ELF-1 (cell line): ENCODE results near the gene COX7A2.

Experiments used
- DNase-seq: peaks from one replicate; pipeline ENCODE4 v3.0.0-alpha.2; 2016; ENCODE audit warnings: low read depth, low spot score

COX7A2 gene

DNA sequence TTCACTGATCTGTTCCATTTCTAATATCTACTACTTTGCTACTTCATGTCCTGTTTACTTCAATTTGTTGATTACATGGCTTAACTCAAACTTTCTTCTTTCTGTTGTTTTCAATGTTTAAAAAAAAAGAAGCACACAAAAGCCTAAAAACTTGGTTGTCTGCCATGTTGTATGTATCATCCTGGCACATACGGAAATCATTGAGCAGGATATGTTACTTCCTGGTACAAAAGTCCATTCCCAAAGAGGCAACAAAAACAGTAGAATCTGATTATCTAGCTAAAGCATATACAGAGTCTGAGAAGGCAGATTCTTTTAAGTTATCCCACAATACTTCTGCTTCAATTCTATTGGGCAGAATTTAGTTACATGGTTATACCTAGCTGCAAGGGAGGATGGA is 23.2 kb downstream of the COX7A2 start:
- no peak for DNase-seq

DNA sequence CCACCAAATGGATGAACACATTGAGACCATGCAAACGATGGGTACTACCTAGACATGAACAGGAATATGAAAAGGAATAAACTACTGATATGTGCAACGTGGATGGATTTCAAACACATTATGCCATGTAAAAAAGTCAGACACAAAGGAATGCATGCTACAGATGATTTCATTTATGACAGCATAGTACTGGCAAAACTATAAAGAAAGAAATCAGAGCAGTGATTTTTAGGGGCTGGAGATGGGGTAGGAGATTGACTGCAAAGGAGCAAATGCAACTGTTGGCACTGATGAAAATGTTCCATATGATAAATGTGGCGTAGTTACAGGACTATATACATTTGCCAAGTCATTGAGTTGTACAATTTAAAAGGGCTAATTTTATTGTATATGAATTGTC is 24.3 kb downstream of the COX7A2 start:
- DNase-seq: no peak

DNA sequence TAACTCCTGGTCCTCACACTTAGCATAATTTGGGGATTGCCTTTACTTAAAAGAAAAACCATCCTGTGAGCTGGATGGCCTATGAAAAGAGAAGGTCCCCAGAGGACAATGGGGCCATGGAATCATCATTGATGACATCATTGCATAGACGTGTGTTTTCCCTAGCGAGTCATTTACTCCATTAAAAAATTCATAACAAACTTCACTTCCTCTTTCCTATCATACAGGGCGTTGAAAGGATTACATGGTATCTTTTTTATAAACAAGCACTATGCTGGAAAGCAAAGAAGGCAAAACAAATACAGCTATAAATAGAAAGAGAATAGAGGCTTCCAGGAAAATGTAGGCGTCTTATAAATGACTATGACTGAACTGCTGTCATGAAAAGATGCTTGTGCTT is 26.4 kb downstream of the COX7A2 start:
- DNase-seq: no peak

DNA sequence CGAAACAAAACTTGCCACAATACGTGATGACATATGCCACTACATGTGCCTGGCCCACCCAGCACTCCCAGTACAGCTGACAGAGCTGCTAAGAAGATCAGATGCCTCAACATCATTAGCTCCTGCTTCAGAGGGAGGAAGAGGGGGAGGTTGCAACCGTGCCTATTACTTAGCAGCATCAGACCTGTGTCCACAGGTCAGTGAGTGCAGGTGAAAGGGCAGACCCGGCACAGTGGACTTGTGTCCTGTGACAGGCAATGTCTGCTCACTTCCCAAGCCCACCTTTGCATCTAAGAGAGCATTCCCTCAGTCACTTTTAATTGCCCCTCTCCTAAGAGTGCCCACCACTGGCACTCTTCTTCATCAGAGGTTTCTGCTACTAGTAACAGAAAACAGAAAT is 28.3 kb downstream of the COX7A2 start:
- no peak for DNase-seq

DNA sequence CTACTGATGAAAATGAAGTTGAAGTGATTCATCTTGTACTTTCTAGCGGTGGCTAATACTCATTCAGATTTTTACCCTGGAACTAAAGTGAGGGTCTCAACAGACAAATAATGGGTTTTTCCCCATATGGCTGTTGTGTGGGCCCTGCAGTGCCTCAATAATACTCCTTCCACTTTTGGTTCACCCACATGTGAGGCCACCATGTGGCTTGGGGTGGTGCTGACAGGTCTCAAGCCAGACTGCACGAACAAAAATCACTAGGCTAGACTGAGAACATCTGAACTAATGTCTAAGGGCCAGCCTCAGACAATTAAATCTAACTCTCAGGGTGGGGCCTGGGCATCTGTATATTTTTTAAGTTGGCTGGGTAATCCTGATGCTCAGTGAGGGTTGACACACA is 29.9 kb downstream of the COX7A2 start:
- DNase-seq: no peak

DNA sequence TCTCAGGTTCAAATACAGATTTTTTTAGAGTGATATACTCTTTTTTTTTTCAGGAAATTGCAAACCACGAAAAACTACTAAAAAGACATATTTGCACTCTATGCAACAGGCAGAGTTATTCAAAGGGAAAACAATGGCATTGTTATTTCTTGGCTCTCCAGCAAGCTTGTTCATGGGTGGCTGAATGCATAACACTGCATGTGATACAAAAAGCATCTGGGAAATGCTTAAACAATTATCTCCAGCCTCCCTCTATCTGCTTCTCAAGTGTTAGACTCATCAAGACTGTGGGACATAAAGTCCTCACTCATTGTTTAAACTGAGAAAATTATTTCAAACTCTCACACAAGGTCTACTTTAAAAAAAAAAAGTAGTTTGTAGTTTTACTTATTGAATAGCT is 30.5 kb downstream of the COX7A2 start:
- DNase-seq: no peak

DNA sequence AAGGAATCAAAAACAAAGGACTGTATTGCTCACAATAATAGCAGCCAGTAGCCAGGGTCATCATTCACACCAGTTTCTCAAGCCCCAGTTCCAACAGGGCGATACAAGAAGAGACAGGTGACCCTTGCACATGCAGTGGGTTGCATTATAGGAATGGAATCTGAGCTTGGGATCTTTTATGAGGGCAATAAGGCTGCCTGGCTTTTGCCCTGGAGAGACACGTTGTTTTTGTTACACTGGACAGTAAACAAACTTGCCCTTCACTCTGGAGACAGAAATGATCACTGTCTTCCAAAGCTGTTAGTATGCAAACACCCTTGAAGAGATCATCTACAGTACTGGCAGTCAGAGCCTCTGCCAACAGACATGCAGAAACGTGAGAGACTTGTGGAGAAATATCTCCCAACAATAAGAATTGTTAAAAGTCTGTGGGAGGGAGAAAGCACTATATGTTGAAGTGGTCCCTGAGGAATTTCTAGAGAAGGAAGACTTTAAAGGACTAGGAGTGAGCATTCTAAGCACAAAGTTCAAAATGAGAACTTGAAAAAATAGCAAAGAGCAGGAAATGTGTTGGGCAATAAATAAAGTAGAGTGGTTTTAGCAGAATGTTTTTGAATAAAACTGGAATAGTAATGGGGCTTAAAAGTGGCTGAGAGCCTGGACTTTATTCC is 31.5 kb downstream of the COX7A2 start:
- peak; percentile 14 for DNase-seq

DNA sequence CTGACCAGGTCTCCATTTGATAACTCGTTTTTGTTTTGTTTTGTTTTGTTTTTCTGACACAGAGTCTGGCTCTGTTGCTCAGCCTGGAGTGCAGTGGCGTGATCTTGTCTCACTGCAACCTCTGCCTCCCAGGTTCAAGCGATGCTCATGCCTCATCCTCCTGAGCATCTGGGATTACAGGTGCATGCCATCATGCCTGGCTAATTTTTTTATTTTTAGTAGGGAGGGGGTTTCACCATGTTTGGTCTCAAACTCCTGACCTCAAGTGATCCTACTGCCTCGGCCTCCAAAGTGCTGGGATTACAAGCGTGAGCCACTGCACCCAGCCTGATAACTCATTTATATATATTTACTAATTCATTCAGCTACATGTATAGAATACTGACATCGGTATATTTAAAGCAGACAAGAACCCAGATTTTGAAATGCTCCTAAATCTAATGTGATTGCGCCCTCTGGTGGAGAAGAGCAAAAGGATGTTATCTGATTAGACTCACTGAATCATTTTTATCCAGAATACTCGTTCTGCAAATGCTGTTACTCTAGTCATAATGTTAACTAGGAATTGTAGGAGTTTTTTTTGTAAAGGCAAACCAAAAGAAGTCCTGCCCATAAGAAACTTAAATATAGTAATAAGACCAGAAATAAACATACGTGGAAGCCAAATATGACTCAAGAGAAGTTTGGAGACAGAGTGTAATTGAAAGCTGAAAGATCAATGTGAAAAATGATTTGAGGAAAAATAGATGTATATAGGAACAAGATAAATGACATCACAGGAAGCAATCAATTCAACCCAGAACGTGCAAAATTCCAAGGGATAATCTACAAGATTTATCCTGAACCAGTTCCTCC is 32.5 kb downstream of the COX7A2 start:
- DNase-seq: no peak

DNA sequence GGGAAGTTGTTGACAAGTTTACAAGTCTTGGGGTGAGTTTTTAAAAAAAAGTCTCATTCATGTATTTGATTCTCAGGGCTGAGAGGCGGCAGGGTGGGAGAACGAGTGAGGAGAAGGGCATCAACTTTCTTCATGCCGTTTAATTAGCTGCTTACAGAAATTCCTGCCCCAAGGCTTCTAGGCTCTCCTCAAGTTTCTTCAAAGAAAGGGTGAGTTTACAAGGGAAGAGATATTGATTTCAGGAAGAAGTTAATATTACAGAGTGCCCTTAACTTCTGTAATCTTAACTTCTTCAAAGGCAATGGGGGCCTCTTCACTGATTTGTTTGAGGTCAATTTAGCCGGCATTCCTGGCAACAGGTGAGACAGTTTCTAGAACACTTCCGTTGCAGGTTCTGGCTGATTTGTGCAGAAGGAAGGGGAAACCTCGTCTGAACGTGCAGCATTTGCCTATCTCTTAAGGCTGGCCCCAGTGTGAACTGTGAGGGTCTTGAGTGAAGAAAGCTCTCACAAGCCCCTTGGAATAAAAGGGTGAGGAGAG is 34.3 kb downstream of the COX7A2 start:
- no peak for DNase-seq

DNA sequence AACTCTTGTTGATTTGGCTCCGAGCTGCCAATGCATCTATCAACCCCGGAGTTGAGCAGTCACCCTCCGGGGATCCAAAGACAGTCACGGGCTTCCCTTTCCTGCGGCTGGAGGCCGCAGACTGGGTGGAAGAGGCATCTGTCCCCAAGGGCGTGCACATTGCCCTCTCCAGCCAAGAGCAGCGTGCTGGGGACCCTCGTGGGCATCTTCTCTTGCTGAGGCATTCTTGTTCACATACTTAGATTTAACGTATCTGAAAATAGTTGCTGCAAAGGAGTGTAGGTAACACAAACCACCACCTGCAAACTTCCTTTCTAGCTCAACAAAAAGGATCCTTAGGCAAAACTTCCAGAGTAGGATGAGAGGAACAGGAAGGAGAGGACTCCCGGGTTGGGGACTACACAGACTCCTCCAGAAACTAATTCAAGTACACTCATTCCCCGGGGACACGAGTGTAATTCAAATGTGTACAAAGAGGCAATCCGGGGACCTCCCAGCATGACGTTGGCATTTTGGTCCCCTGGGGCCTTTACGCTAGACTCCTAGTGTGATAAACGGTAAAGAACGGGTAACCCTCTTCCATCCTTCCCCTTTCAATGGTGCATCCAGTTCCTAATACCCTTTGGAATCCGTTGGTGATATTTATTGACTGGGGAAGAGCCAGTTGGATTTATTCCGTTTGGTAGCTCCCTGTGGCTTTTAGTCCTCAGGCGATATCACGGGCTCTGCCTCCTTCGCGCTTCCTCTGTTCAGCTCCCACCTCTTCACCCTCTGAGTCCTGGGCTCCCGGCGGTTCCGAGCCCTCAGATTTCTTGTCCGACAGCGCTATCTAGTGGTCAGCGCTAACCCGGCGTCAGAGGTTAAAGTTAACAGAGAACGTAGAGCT is 35.1 kb downstream of the COX7A2 start:
- peak; percentile 92 for DNase-seq

DNA sequence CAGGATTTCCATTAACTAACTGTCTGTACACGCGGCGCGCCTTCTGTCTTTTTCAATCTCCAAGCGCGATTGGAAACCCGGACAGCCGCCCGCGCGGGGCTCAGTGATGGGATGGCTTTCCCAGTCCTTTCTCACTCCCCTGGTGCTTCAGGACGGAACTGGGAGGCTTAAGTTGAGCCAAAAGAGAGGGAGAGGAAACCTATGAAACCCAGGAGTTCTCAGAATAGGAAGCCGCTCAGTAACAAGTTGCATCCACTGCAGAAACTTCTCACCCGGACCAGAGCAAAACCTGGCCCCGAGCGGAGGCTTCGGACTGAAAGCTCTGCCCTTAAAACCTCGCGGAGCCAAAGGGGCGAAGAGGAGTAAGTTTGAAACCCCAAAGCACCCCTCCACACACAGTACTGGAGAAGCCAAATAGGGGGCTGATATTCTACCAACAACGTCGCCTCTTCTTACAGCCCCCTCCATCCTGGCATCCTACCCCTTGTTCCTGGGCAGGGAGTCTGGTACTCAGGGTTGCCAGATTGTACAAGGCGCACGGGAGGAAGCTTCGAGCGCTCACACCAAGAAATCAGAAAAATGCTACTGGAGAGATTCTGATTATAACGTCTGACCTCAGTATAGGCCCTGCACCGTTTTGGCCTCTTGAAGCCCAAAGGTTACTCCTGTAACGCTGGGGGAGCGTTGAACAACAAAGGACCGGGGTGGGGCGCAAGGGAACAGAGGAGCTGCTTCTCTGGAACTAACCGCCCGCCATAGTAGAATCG is 36.8 kb downstream of the COX7A2 start:
- DNase-seq: peak; percentile 29

DNA sequence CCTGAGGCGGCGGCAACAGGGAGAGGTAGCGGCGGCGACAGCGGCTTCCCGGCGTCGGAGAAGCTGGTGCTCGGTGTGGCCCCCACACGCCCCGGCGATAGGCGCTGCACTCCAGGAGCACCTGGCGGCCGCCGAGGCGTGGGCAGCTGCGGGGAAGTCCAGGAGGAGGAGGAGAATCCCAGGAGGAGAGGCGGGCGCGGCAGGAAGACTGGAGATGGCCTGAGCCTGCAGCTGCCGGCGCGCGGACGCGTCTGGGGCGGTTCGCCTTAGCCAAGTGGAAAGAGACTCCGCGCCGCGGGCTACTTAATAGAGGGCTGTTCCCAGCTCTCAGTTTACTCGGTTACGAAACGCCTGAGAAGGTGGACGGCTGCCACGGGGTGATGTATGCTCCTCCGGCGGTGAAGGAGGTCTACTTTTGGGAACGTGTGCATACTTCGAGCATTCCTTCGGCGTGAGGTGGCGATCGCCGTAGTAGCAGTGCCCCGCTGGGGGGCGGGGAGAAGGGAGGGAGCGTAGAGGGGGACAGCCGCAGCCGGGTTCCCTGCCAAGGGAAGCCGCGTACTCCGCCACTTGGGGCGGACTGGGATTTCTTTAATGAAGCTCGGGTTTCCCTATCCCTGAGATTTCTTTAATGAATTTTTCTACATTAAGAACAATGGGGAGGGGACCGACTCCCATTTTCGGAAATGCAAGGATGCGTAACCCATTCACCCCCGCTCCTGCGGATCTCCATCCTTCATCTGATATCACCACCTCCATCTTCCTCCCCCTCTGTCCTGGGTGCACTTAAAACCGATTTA is 37.6 kb downstream of the COX7A2 start, which contains the start of gene COL12A1:
Gene COL12A1 (minus strand): TSS at position 278 of the 800 bp plus-strand sequence. CDS start 3,261 bp downstream, outside the sequence.
- DNase-seq: peak; percentile 83

DNA sequence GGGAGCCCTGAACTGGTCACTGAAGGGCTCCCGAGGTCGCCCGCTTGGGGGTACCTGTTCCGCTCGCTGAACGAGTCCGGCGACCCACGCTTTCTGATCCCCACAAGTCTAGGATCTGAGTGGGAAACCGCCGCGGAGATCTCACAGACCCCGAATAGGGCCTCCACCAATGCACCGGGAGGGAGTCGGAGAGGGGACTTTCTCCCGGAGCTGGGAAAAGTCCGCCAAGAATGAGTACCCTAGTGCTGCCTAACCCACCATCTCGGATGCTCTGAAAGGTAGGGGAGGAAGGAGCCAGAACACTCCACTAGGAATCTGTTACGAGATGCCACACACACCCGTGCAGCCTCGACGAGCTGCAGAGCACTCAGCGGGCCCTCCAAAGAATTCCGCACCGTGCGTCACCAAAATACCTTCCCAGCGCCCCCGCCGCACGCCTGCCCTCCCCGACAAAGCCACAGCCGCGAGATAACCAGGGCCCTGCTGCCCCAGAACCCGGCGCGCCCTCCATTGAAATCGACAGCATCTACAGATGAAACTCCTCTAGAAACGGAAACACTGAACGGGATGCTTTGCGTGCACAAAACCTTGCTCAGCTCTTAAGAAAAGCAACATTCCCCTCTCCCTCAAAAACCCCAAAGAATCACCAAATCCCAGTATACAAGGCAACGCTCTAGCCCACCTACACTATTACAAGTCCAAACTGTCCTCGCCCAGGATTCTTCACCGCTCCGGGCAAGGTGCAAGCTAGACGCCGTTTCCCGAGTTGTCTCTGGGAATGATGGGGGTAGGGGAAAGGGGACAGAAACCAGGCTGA is 38.4 kb downstream of the COX7A2 start:
- peak; percentile 47 for DNase-seq

DNA sequence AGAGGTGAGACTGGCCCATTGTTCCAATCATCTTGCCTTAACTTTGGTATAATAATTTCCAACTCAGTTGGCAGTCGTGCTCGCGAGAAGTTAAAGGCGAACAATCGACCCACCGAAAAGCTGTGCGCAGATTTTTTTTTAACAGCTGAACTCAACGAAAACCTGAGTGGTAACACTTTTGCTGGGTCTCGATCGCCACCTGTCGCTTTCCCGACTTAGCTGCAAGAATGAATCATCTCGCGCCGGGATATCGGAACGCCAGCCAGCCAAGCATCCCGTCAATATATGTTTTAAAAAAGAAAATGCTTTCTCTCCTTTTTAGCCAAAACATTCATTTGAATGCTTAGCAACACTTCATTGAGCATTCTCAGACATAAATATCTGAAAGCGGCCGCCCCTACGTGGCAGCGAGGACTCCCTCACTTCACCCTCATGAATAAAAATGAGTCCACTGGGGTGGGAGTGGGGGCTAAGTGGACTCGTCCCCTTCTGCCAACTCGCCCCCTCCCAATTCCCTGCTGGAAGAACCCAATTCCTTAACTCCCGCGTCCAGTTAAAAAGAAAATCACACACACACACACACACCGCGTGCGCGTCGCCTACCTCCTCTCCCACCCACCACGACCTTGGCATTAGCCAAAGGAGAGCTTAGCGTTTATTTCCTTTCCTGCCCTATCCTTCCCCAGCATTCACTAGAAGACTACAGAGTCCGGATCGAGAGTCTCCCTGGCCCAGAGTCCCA is 39.2 kb downstream of the COX7A2 start:
- DNase-seq: peak; percentile 70

DNA sequence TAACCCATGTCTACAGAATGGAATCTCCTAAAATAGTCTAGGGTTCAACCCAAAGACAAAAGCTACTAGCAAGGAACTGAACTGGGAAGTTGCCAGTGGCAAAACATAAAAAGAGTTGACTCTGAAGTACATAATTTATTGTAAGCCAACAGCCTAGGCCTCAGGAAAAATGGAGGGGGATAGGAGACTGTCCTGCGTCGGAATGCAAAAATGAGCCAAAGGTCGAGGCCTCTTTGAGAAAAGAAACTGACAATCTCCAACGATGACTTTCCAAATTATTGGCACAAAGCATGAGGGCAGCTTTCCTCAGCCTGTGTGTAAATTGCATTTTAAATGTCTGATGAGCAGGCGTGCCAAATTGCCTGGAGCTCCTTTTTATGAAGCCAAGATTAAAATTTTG is 39.9 kb downstream of the COX7A2 start:
- DNase-seq: no peak

DNA sequence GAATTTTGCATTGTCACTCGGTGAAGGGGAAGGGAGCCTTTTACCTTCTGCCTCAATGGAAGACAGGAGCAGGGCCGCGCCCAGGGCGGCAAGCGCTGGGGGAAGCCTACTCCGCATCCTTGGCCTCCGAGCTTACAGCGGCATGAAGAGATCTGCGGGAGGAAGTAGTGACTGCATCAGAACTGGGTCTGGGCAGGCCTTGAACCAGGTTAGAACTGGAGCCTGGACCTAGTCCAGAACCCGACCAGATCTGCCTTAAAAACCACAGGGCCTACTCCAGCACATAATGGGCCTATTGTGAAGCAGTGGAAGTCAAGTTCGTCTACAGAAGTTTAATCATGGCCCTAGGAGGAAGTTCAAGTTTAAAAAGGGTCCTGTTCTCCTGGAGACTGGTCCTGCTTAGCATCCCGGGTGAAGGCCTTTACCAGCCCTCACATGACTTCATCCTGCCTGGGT is 40.9 kb downstream of the COX7A2 start:
- no peak for DNase-seq

DNA sequence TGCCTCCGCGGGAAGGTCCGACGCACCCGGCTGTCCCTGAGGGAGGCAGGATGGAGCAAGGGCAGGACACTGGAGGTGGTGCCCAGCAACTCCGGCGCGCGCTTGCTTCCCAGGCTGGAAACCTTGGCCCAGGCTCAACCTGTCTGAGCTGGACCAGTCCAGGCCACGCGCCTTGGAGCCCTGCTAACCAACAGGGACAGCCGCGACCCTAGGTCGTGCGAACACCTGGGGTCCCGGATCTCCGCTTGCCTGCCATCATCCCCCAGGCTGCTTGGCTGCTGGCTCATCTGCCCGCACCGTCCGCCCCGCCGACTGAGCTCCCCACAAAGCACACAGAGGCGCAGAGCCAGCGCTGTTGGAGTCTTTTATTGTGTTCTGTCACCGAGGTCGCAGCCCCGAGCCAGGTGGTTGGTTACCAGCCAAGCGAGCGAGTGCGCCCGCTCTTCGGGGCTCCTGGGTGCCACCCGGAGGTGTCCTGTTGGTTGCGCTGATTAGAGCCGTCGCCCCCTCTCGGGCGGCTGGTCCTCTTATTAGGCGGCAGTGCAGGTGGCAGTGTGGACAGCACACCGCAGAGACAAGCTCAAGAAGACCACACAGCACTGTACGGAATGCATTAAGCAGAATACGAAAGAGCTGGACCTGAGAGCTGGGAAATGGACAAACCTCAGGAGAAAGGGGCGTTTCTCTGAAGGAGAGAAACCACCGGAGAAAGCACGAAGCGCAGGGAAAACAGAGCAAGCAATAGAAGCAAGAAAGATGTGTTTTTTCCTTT is 41.5 kb downstream of the COX7A2 start:
- peak; percentile 45 for DNase-seq

DNA sequence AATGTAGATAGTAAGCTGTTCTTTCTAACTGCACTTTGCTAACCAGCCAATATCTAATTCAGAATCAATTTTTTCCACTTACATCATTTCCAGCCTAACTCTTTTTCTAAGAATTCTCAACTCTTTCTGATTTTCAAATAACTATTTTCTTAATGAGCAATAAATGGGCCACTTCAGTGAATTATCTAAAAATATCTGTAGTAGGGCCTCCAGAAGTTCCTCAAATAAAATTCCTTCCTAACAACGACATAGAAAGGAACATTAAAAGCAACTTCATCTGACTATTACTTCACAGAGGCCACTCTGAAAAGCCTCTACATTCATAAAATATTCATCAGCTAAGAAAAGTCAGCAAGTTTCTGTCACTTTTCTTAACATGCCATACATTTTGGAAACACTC is 42.6 kb downstream of the COX7A2 start:
- no peak for DNase-seq
